NCI-H2227 treated with DMSO at 0.1 percent for 48 hours (cell line): ENCODE measurements around the gene TCF25.
"Not testable (repeated sequence)": the region's sequence is repeated elsewhere in the genome, so short reads cannot be mapped to it uniquely, and the experiment has no call there.

ENCODE experiments used
- DNase-seq: peaks from one replicate; lab custom pipeline; 2025; lab: John Stamatoyannopoulos, UW

The TCF25 gene

GRCh38 chr16:89905511-89906139 is 32.2 kb downstream of the TCF25 start:
- no peak for DNase-seq

GRCh38 chr16:89906140-89907025 is 33.0 kb downstream of the TCF25 start:
- no peak for DNase-seq

GRCh38 chr16:89907055-89907814 is 33.8 kb downstream of the TCF25 start:
- DNase-seq, result no peak

GRCh38 chr16:89908236-89908635 is 34.8 kb downstream of the TCF25 start:
- no peak for DNase-seq

- no peak for DNase-seq
Observed at GRCh38 chr16:89909777-89910716, 36.7 kb downstream of the TCF25 start.

- DNase-seq, result no peak
Observed at GRCh38 chr16:89910717-89911354, 37.4 kb downstream of the TCF25 start.

- no peak for DNase-seq
Observed at GRCh38 chr16:89911375-89911774, 38.0 kb downstream of the TCF25 start.

- no peak for DNase-seq
Observed at GRCh38 chr16:89912143-89912542, 38.8 kb downstream of the TCF25 start.

- no peak for DNase-seq
Observed at GRCh38 chr16:89912627-89913026, 39.2 kb downstream of the TCF25 start.

GRCh38 chr16:89913408-89914387 is 40.3 kb downstream of the TCF25 start:
- DNase-seq, result no peak

GRCh38 chr16:89914642-89915285 is 41.4 kb downstream of the TCF25 start:
- DNase-seq, result not testable (repeated sequence)

- no peak for DNase-seq
Observed at GRCh38 chr16:89915303-89916232, 42.2 kb downstream of the TCF25 start.

- no peak for DNase-seq
Observed at GRCh38 chr16:89917773-89918452, 44.5 kb downstream of the TCF25 start.

GRCh38 chr16:89918453-89919347 is 45.3 kb downstream of the TCF25 start, which contains the start of gene MC1R:
MC1R (plus strand) TSS chr16:89918862; CDS start chr16:89919259, 397 bp downstream.
- DNase-seq, result no peak

- DNase-seq, result no peak
Observed at GRCh38 chr16:89919535-89920406, 46.4 kb downstream of the TCF25 start.
